Activated CD8-positive, alpha-beta memory T cell treated with anti-CD3 and anti-CD28 coated beads, Interleukin-2, amount 10 ng/mL, durations not matched to agents 7 days and 5 days (primary cell): ENCODE measurements around the gene USP49. TPM values are rescaled to one million over a fixed set of nuclear protein-coding genes. Genes with fewer than 3 reads are reported as not detected.
"Not testable (repeated sequence)": the region's sequence is repeated elsewhere in the genome, so short reads cannot be mapped to it uniquely, and the experiment has no call there.

Source experiments
- ATAC-seq: fragments of 150-1000 bp; cut with Tn5 transposase; one replicate; pipeline ENCODE4 v1.10.0; 2021; ENCODE audit warnings: moderate library complexity
- CTCF ChIA-PET: fragments of 350-600 bp; sonication (Branson Sonifier 250); formaldehyde crosslinking; loops from one replicate; lab custom pipeline; 2021; ENCODE audit warnings: antibody characterized with exemption; lab: Charles Lee
- DNase-seq: peaks from one replicate; pipeline ENCODE4 v3.0.0-alpha.2; 2020
- H3K27ac Mint-ChIP-seq: one replicate; pipeline ENCODE4 v1.8.0; 2021; ENCODE audit warnings: mild to moderate bottlenecking, mixed read lengths
- H3K27me3 Mint-ChIP-seq: one replicate; pipeline ENCODE4 v1.8.0; 2021; ENCODE audit warnings: mixed read lengths
- H3K36me3 Mint-ChIP-seq: one replicate; pipeline ENCODE4 v1.8.0; 2021; ENCODE audit warnings: mild to moderate bottlenecking, mixed read lengths
- H3K4me1 Mint-ChIP-seq: one replicate; pipeline ENCODE4 v1.8.0; 2021; ENCODE audit warnings: mixed read lengths
- H3K4me3 Mint-ChIP-seq: one replicate; pipeline ENCODE4 v1.8.0; 2021; ENCODE audit warnings: mild to moderate bottlenecking, moderate library complexity, mixed read lengths
- H3K9me3 Mint-ChIP-seq: one replicate; pipeline ENCODE4 v1.8.0; 2022; ENCODE audit warnings: low read depth, mixed read lengths
- total RNA-seq, 2 experiments: library from RNA; stranded (reverse); gene quantifications; one replicate each; pipeline ENCODE4 v1.2.3, GENCODE V29; 2021

USP49 gene
- total RNA-seq, 2 experiments from 2014 or later: 7.7 to 9.1 TPM

GRCh38 chr6:41777551-41778285 lies 117.5 kb downstream of the USP49 start:
- H3K36me3 Mint-ChIP-seq: peaks cover 1% of the 10 kb centered on the region
- H3K4me3 Mint-ChIP-seq: no peak overlapping the region
- no peak for ATAC-seq
- peaks cover 15% of the 10 kb centered on the region for H3K4me1 Mint-ChIP-seq
- H3K27me3 Mint-ChIP-seq: peaks cover 13% of the 10 kb centered on the region
- H3K27ac Mint-ChIP-seq: no peak overlapping the region
- CTCF ChIA-PET: interaction anchor here (0.8 to 3.5 kb wide), 7 partner anchors 9 to 770 kb away, joined by 3 to 28 read pairs (median 4); partner anchors contain the start of gene TOMM6
- H3K9me3 Mint-ChIP-seq: no peaks in the 10 kb centered on the region
- no peak for DNase-seq

- DNase-seq (no peak), ATAC-seq (no peak)
- no peak overlapping the region for H3K4me3 Mint-ChIP-seq
- no peak overlapping the region for H3K27ac Mint-ChIP-seq
- CTCF ChIA-PET: interaction anchor here (0.6 to 3.5 kb wide), 10 partner anchors 10 to 380 kb away, joined by 3 to 28 read pairs (median 4); partner anchors contain the start of gene TOMM6
- peaks cover 3% of the 10 kb centered on the region for H3K36me3 Mint-ChIP-seq
- no peaks in the 10 kb centered on the region for H3K9me3 Mint-ChIP-seq
- no peaks in the 10 kb centered on the region for H3K27me3 Mint-ChIP-seq
- peaks cover 6% of the 10 kb centered on the region for H3K4me1 Mint-ChIP-seq
Observed at GRCh38 chr6:41775293-41775882, 119.8 kb downstream of the USP49 start.

- Mint-ChIP-seq H3K27me3 (no peaks in the 10 kb centered on the region), H3K36me3 (peaks cover 3% of the 10 kb centered on the region), H3K4me1 (peaks cover 5% of the 10 kb centered on the region), H3K9me3 (no peaks in the 10 kb centered on the region), H3K27ac (no peak overlapping the region), H3K4me3 (no peak overlapping the region)
- no peak for DNase-seq
- no peak for ATAC-seq
- CTCF ChIA-PET: interaction anchor here (1.0 to 3.8 kb wide), 4 partner anchors 12 to 70 kb away, joined by 3 to 17 read pairs (median 7); partner anchors contain the start of gene TOMM6
Observed at GRCh38 chr6:41774841-41775240, 120.3 kb downstream of the USP49 start.

GRCh38 chr6:41771058-41771983 lies 123.9 kb downstream of the USP49 start:
- Mint-ChIP-seq H3K27me3 (no peaks in the 10 kb centered on the region), H3K4me3 (no peak overlapping the region), H3K36me3 (peaks cover 1% of the 10 kb centered on the region), H3K27ac (no peak overlapping the region), H3K9me3 (no peaks in the 10 kb centered on the region), H3K4me1 (peaks cover 16% of the 10 kb centered on the region)
- ATAC-seq: no peak
- no peak for DNase-seq
- CTCF ChIA-PET: interaction anchor here (1.0 to 3.8 kb wide), 5 partner anchors 16 to 333 kb away, joined by 3 to 10 read pairs (median 3); partner anchors contain the start of gene TOMM6

- no peak overlapping the region for H3K4me3 Mint-ChIP-seq
- CTCF ChIA-PET: interaction anchor here (1.1 to 1.4 kb wide), 2 partner anchors 64 to 334 kb away, joined by 3 read pairs; no protein-coding TSS in a partner anchor
- H3K27me3 Mint-ChIP-seq: no peaks in the 10 kb centered on the region
- ATAC-seq: no peak
- H3K4me1 Mint-ChIP-seq: peaks cover 16% of the 10 kb centered on the region
- peaks cover 1% of the 10 kb centered on the region for H3K36me3 Mint-ChIP-seq
- no peak for DNase-seq
- H3K9me3 Mint-ChIP-seq: no peaks in the 10 kb centered on the region
- no peak overlapping the region for H3K27ac Mint-ChIP-seq
Observed at GRCh38 chr6:41770381-41771057, 124.7 kb downstream of the USP49 start.

- no peak overlapping the region for H3K4me3 Mint-ChIP-seq
- peaks cover 16% of the 10 kb centered on the region for H3K4me1 Mint-ChIP-seq
- no peaks in the 10 kb centered on the region for H3K27me3 Mint-ChIP-seq
- H3K9me3 Mint-ChIP-seq: no peaks in the 10 kb centered on the region
- CTCF ChIA-PET: interaction anchor here (1.4 kb wide), 2 partner anchors 63 to 445 kb away, joined by 3 read pairs; no protein-coding TSS in a partner anchor
- H3K36me3 Mint-ChIP-seq: peaks cover 1% of the 10 kb centered on the region
- ATAC-seq (no peak), DNase-seq (no peak)
- H3K27ac Mint-ChIP-seq: no peak overlapping the region
Observed at GRCh38 chr6:41769376-41769775, 125.8 kb downstream of the USP49 start.

GRCh38 chr6:41768545-41769308 lies 126.4 kb downstream of the USP49 start:
- H3K4me3 Mint-ChIP-seq: no peak overlapping the region

GRCh38 chr6:41767112-41767833 lies 127.9 kb downstream of the USP49 start:
- CTCF ChIA-PET: interaction anchor here (1.2 to 1.5 kb wide), 2 partner anchors 19 to 33 kb away, joined by 3 to 5 read pairs; no protein-coding TSS in a partner anchor
- DNase-seq: no peak
- peaks cover 16% of the 10 kb centered on the region for H3K4me1 Mint-ChIP-seq
- no peaks in the 10 kb centered on the region for H3K9me3 Mint-ChIP-seq
- H3K4me3 Mint-ChIP-seq: no peak overlapping the region
- peaks cover 2% of the 10 kb centered on the region for H3K27me3 Mint-ChIP-seq
- H3K36me3 Mint-ChIP-seq: peaks cover 1% of the 10 kb centered on the region
- ATAC-seq: no peak
- H3K27ac Mint-ChIP-seq: no peak overlapping the region

More at GRCh38 chr6:41768545-41769308, 126.4 kb downstream of the USP49 start:
- no peak for DNase-seq
- peak overlapping the region; percentile 56 for H3K27ac Mint-ChIP-seq
- CTCF ChIA-PET: interaction anchor here (1.4 to 1.5 kb wide), 2 partner anchors 34 to 446 kb away, joined by 3 to 5 read pairs; no protein-coding TSS in a partner anchor
- H3K27me3 Mint-ChIP-seq: no peaks in the 10 kb centered on the region
- H3K36me3 Mint-ChIP-seq: peaks cover 1% of the 10 kb centered on the region
- H3K4me1 Mint-ChIP-seq: peaks cover 16% of the 10 kb centered on the region
- H3K9me3 Mint-ChIP-seq: no peaks in the 10 kb centered on the region
- peak; percentile 42 for ATAC-seq

- H3K36me3 Mint-ChIP-seq, H3K27ac Mint-ChIP-seq: not testable (repeated sequence)
- CTCF ChIA-PET: interaction anchor here (1.2 to 1.5 kb wide), 2 partner anchors 9 to 20 kb away, joined by 3 to 4 read pairs; no protein-coding TSS in a partner anchor
Observed at GRCh38 chr6:41766043-41766664, 129.0 kb downstream of the USP49 start.

GRCh38 chr6:41763470-41763869 lies 131.7 kb downstream of the USP49 start:
- CTCF ChIA-PET: interaction anchor here (0.5 to 0.8 kb wide), 2 partner anchors 33 to 78 kb away, joined by 3 read pairs; no protein-coding TSS in a partner anchor
- no peak overlapping the region for H3K27ac Mint-ChIP-seq
- no peaks in the 10 kb centered on the region for H3K9me3 Mint-ChIP-seq
- H3K36me3 Mint-ChIP-seq: no peaks in the 10 kb centered on the region
- H3K27me3 Mint-ChIP-seq: peaks cover 5% of the 10 kb centered on the region
- no peak overlapping the region for H3K4me3 Mint-ChIP-seq
- peaks cover 6% of the 10 kb centered on the region for H3K4me1 Mint-ChIP-seq
- no peak for ATAC-seq
- DNase-seq: no peak

More at GRCh38 chr6:41766043-41766664, 129.0 kb downstream of the USP49 start:
- not testable (repeated sequence) for DNase-seq, H3K4me3 Mint-ChIP-seq, ATAC-seq, H3K27me3 Mint-ChIP-seq, H3K9me3 Mint-ChIP-seq
- peaks cover 16% of the 10 kb centered on the region for H3K4me1 Mint-ChIP-seq
